Measurements from ENCODE around the gene DTX3.

- no peak for TF ChIP-seq CTCF (IDR thresholded peaks at IDR 0.05)
- TF ChIP-seq EZH2 (IDR thresholded peaks at IDR 0.05) = no peak
Measured at GRCh38 chr12:57626921-57627445, 22.4 kb downstream of the DTX3 start.
